Esophagus (tissue), 2 donors: ENCODE results near the gene BEX2. TPM values are rescaled to one million over a fixed set of nuclear protein-coding genes. Genes with fewer than 3 reads are reported as not detected.
A peak's percentile ranks its signal among the peaks of the same experiment; 100 is the strongest.
"Not testable (repeated sequence)": the region's sequence is repeated elsewhere in the genome, so short reads cannot be mapped to it uniquely, and the experiment has no call there.

Experiments
- H3K27ac ChIP-seq, 2 donors: one replicate each; pipeline ENCODE4 v1.5.1; 2013; ENCODE audit warnings: low read depth in 2 of 2, mild to moderate bottlenecking in 2 of 2, inconsistent platforms in 1 of 2, low read length in 1 of 2, moderate library complexity in 1 of 2
- H3K27me3 ChIP-seq, 2 donors: one replicate each; pipeline ENCODE4 v1.6.1; 2013; ENCODE audit warnings: low read length in 2 of 2, control low read depth in 1 of 2, mild to moderate bottlenecking in 1 of 2; ENCODE audit not compliant: insufficient read depth in 2 of 2, control insufficient read depth in 1 of 2
- H3K36me3 ChIP-seq, 2 donors: one replicate each; pipeline ENCODE4 v1.6.1; 2013; ENCODE audit warnings: low read length in 1 of 2; ENCODE audit not compliant: control insufficient read depth in 2 of 2, insufficient read depth in 2 of 2
- H3K4me1 ChIP-seq, 2 donors: one replicate each; pipeline ENCODE4 v1.6.1; 2013; ENCODE audit warnings: low read length in 1 of 2; ENCODE audit not compliant: control insufficient read depth in 2 of 2, insufficient read depth in 2 of 2
- H3K4me3 ChIP-seq, 2 donors: one replicate each; pipeline ENCODE4 v1.5.1; 2013; ENCODE audit warnings: low read length in 2 of 2, mild to moderate bottlenecking in 2 of 2, low read depth in 1 of 2, moderate library complexity in 1 of 2
- H3K9me3 ChIP-seq, 2 donors: one replicate each; pipeline ENCODE4 v1.6.1; 2013; ENCODE audit warnings: mild to moderate bottlenecking in 2 of 2, low read depth in 1 of 2, low read length in 1 of 2, moderate library complexity in 1 of 2; ENCODE audit not compliant: control insufficient read depth in 2 of 2, insufficient read depth in 1 of 2
- WGBS, 2 donors: extraction: QIAGEN DNeasy Blood & Tissue Kit; methylation state at CpG; one replicate each; pipeline ENCODE4 v1.1.7; 2013; 5-methylcytosine and 5-hydroxymethylcytosine counted together
- polyA plus RNA-seq, 2 donors: library from polyadenylated mRNA; stranded (reverse); fragments of 200-250 nt; gene quantifications; one replicate each; pipeline ENCODE4 v1.2.3, GENCODE V29; 2013
- donor health status: healthy with polysubstance abuse.
- donor health status: Bipolar disorder and iron deficiency.

The BEX2 gene
- polyA plus RNA-seq, 2 donors = 5.0 to 12.2 TPM

GRCh38 chrX:103338663-103339062 lies 27.9 kb upstream of the BEX2 start:
- Histone ChIP-seq H3K9me3 (no peaks in the 10 kb centered on the region), H3K4me1 (no peaks in the 10 kb centered on the region), H3K4me3 (no peak overlapping the region), H3K36me3 (no peaks in the 10 kb centered on the region), H3K27ac (no peak overlapping the region), H3K27me3 (peaks cover 0 to 4% of the 10 kb centered on the region in 2 donors)
- WGBS, 2 donors = 47 to 71% methylated on average over 3 of the region's 3 CpGs

- WGBS, 2 donors = 27 to 35% methylated on average over 21 of the region's 21 CpGs
- peak overlapping the region in 1 of 2 donors; percentile 9 for H3K4me3 ChIP-seq
Observed at GRCh38 chrX:103330681-103331288, 20.0 kb upstream of the BEX2 start.

DNA sequence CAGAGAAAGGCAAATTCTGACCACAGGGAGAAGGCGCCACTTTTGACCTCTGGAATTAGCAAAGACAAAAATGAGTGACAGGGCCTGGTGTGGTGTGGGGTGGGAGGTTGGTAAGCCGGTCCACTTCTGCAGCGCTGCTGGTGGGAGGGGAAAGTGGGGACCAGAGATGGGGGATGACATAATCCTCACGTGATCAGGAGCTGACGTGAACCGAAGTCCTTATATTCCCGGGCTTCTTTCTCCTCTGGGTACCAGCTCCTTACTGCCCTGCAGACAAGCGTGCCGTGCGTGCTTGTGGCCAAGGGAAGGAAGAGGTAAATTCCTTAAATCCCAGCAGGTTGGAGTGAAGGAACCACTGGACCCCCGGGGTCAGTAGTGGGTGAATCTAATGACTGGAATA lies 19.2 kb upstream of the BEX2 start, which contains the start of gene TCEAL7:
TSS of gene TCEAL7 (plus strand) at position 249 of the 400 bp plus-strand sequence. CDS start 1,165 bp downstream, outside the sequence.
- Histone ChIP-seq H3K27ac (no peak within 1 kb of the TSS), H3K9me3 (no peaks in the 10 kb centered on the region), H3K4me3 (peak within 1 kb of the TSS in 1 of 2 donors; percentile 9), H3K4me1 (no peaks in the 10 kb centered on the region), H3K36me3 (no peaks in the 10 kb centered on the region), H3K27me3 (no peaks in the 10 kb centered on the region)
- WGBS, 2 donors = 46 to 61% methylated on average over 11 of the region's 11 CpGs

More at GRCh38 chrX:103330681-103331288, 20.0 kb upstream of the BEX2 start:
- H3K36me3 ChIP-seq = no peaks in the 10 kb centered on the region
- H3K27me3 ChIP-seq = no peaks in the 10 kb centered on the region
- no peak overlapping the region for H3K27ac ChIP-seq
- no peaks in the 10 kb centered on the region for H3K9me3 ChIP-seq
- H3K4me1 ChIP-seq = no peaks in the 10 kb centered on the region

- H3K36me3 ChIP-seq = no peaks in the 10 kb centered on the region
- H3K4me3 ChIP-seq = peak overlapping the region in 1 of 2 donors; percentile 38
- no peaks in the 10 kb centered on the region for H3K4me1 ChIP-seq
- no peaks in the 10 kb centered on the region for H3K27me3 ChIP-seq
- 60 to 73% methylated on average over 3 of the region's 3 CpGs for WGBS, 2 donors
- no peaks in the 10 kb centered on the region for H3K9me3 ChIP-seq
- no peak overlapping the region for H3K27ac ChIP-seq
Observed at GRCh38 chrX:103311399-103311780, 600 bp upstream of the BEX2 start.

DNA sequence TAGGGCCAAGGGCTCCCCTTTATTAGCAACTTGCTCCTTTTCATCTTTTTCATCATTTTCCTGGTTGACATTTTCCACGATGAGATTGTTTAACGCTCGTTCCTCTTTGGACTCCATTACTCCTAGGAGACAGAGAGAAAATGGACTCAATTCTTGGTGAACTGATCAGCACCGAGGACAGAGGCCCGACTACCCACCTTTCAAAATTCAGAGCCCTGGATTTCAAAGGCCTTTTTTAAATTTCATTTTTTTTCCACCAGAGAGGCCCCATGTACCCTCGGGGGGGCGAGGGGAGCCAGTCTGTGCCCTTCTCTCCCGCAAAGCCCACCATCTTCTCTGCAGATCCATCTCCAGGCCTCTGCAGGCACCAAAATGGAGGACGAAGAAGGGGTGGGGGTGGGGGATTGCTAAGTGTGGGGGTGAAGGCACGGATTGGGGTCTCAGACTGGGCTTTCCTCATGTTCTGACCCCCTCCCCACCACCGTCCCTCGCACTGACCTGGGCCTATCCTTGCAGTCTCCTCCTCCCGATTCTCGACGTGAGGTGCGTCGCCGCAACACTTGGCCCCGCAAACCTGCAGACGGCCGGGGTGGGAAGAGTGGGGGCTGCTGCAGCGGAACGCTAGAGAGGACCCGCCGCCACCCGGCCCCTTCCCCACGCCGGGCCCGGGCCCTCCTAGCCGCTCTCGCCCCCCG lies 783 bp downstream of the BEX2 start:
- Histone ChIP-seq H3K27me3 (no peaks in the 10 kb centered on the region), H3K27ac (no peak overlapping the region), H3K4me1 (no peaks in the 10 kb centered on the region), H3K4me3 (peak overlapping the region; percentile 38 to 54), H3K36me3 (no peaks in the 10 kb centered on the region), H3K9me3 (no peaks in the 10 kb centered on the region)
- WGBS, 2 donors = 21 to 32% methylated on average over 24 to 30 of the region's 32 CpGs

DNA sequence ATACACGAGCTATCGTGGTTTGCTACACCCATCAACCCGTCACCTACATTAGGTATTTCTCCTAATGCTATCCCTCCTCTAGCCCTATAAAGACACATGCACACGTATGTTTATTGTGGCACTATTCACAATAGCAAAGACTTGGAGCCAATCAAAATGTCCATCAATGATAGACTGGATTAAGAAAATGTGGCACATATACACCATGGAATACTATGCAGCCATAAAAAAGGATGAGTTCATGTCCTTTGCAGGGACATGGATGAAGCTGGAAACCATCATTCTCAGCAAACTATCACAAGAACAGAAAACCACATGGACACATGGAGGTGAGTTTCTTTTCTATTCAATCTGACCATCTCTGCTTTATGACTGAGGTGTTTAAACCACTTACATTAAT lies 5.1 kb downstream of the BEX2 start:
- not testable (repeated sequence) for H3K4me1 ChIP-seq, H3K27me3 ChIP-seq, H3K9me3 ChIP-seq, H3K36me3 ChIP-seq, H3K27ac ChIP-seq, H3K4me3 ChIP-seq
- 90 to 94% methylated on average over 4 of the region's 4 CpGs for WGBS, 2 donors

DNA sequence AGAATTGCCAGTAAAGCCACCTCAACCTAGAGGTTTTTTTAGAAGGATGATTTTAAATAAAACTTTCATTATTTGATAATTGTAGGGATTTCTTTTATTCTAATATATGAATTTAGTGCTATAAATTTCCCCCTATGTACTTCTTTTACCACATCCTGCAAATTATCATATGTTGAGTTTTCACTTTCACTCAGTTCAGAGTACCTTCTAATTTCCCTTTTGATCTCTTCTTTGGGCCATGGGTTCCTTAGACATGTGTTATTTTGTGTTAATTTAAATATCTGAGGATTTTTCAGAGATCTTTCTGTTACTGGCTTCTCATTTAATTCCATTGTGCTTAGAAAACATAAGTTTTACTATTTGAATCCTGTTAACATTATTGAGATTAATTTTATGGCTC lies 6.1 kb downstream of the BEX2 start:
- H3K4me3 ChIP-seq = no peak overlapping the region
- no peaks in the 10 kb centered on the region for H3K4me1 ChIP-seq
- no peaks in the 10 kb centered on the region for H3K9me3 ChIP-seq
- H3K27ac ChIP-seq = no peak overlapping the region
- H3K36me3 ChIP-seq = no peaks in the 10 kb centered on the region
- no peaks in the 10 kb centered on the region for H3K27me3 ChIP-seq

GRCh38 chrX:103293118-103293517 lies 17.7 kb downstream of the BEX2 start:
- H3K4me1 ChIP-seq = no peaks in the 10 kb centered on the region
- no peak overlapping the region for H3K27ac ChIP-seq
- H3K4me3 ChIP-seq = no peak overlapping the region
- H3K27me3 ChIP-seq = peaks cover 0 to 3% of the 10 kb centered on the region in 2 donors
- H3K36me3 ChIP-seq = no peaks in the 10 kb centered on the region
- 82 to 89% methylated on average over 2 of the region's 2 CpGs for WGBS, 2 donors
- no peaks in the 10 kb centered on the region for H3K9me3 ChIP-seq

DNA sequence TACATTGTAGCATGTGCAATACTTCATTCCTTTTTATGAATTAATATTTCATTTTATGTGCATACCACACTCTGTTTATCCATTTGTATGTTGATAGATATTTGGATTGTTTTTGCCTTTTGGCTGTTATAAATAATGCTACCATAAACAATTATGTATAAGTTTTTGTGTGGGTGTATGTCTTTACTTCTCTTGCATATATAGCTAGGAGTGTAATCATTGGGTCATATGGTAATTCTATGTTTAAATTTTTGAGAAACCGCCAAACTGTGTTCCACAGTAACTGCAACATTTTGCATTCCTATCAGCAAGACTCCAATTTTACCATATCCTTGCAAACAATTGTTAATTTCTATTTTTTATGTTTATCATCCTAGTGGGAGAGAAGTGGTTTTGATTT lies 31.2 kb downstream of the BEX2 start:
- H3K4me3 ChIP-seq = no peak overlapping the region
- no peak overlapping the region for H3K27ac ChIP-seq
- H3K4me1 ChIP-seq = no peaks in the 10 kb centered on the region
- WGBS, 2 donors = 72 to 90% methylated on average over 1 of the region's 1 CpG
- peaks cover 0 to 3% of the 10 kb centered on the region in 2 donors for H3K27me3 ChIP-seq
- no peaks in the 10 kb centered on the region for H3K36me3 ChIP-seq
- no peaks in the 10 kb centered on the region for H3K9me3 ChIP-seq

- H3K27ac ChIP-seq = no peak within 1 kb of the TSS
- 5 to 18% methylated on average over 17 of the region's 17 CpGs for WGBS, 2 donors
- H3K36me3 ChIP-seq = no peaks in the 10 kb centered on the region
- H3K9me3 ChIP-seq = no peaks in the 10 kb centered on the region
- no peak within 1 kb of the TSS for H3K4me3 ChIP-seq
- H3K27me3 ChIP-seq = peaks cover 0 to 4% of the 10 kb centered on the region in 2 donors
- no peaks in the 10 kb centered on the region for H3K4me1 ChIP-seq
Observed at GRCh38 chrX:103276581-103277002, 34.2 kb downstream of the BEX2 start, which contains the start of gene TCEAL5. TCEAL5 (minus strand) TSS chrX:103276750; CDS start chrX:103274563, 2,187 bp downstream.
